GM12878 (cell line): Measurements from ENCODE around the gene PPP1R26. TPM values are rescaled to one million over a fixed set of nuclear protein-coding genes. Genes with fewer than 3 reads are reported as not detected.

Source experiments
- ATAC-seq: fragments of 200-7000 bp; cut with Tn5 transposase; 3 replicates; pipeline ENCODE4 v1.9.1; 2020; ENCODE audit warnings: mild to moderate bottlenecking, moderate library complexity
- BruUV-seq: library from RNA; stranded (reverse); fragments of 400-500 nt; replicated peaks from 2 replicates; lab custom pipeline; 2021; lab: Mats Ljungman, UMichigan
- CTCF ChIA-PET: fragments of 300-600 bp; sonication (Branson Sonifier 250); formaldehyde crosslinking; extraction: SDS; loops from one replicate; lab custom pipeline; 2021; ENCODE audit warnings: inconsistent platforms; lab: Yijun Ruan, JAX
- POLR2A ChIA-PET: fragments of 350-600 bp; formaldehyde crosslinking; extraction: SDS; loops from one replicate; lab custom pipeline; 2021; ENCODE audit warnings: inconsistent platforms; lab: Charles Lee
- RAD21 ChIA-PET: fragments of 300-600 bp; sonication (Branson Sonifier 250); formaldehyde crosslinking; loops from one replicate; lab custom pipeline; 2023; ENCODE audit warnings: antibody characterized with exemption; ENCODE audit not compliant: unreplicated experiment; lab: Charles Lee
- SMC1A ChIA-PET: fragments of 300-600 bp; sonication (Branson Sonifier 250); formaldehyde crosslinking; loops from one replicate; lab custom pipeline; 2023; ENCODE audit not compliant: unreplicated experiment, uncharacterized antibody; lab: Charles Lee
- DNase-seq: peaks from one replicate; pipeline ENCODE4 v3.0.0-alpha.2; 2011; ENCODE audit warnings: low read depth, low spot score
- FAIRE-seq: peaks from 3 replicates; lab custom pipeline; 2011; peaks lifted over from hg19 to GRCh38; lab: Jason Lieb, UNC
- H2AFZ ChIP-seq: 2 replicates; pipeline ENCODE4 v1.6.0; 2011; ENCODE audit warnings: low read depth, low read length, control low read depth; ENCODE audit not compliant: control insufficient read depth
- H3K27ac ChIP-seq: 2 replicates; pipeline ENCODE4 v1.5.1; 2011; ENCODE audit warnings: control low read depth; ENCODE audit not compliant: control insufficient read depth, insufficient read depth
- H3K27me3 ChIP-seq, 2 experiments: replicated peaks in 1 of 2; 2 replicates each; pipeline versions ENCODE4 v1.6.0 to v1.6.1; 2011; ENCODE audit warnings: low read length in 1 of 2; ENCODE audit not compliant: control insufficient read depth in 2 of 2, insufficient read depth in 2 of 2
- H3K36me3 ChIP-seq, 2 experiments: 2 replicates each; pipeline ENCODE4 v1.5.1; 2011; ENCODE audit warnings: low read length in 1 of 2; ENCODE audit not compliant: control insufficient read depth in 2 of 2, insufficient read depth in 2 of 2
- H3K4me1 ChIP-seq: 2 replicates; pipeline ENCODE4 v1.6.1; 2011; ENCODE audit warnings: mild to moderate bottlenecking, low read length, moderate library complexity, mixed read lengths; ENCODE audit not compliant: control insufficient read depth, insufficient read depth
- H3K4me2 ChIP-seq: 2 replicates; pipeline ENCODE4 v1.6.0; 2011; ENCODE audit warnings: control low read depth; ENCODE audit not compliant: control insufficient read depth, insufficient read depth
- H3K4me3 ChIP-seq: fragments of 200-600 bp; sonication (generic); 2 replicates; pipeline ENCODE4 v1.5.1; 2016
- H3K79me2 ChIP-seq: 2 replicates; pipeline ENCODE4 v1.6.0; 2011; ENCODE audit warnings: low read length; ENCODE audit not compliant: control insufficient read depth, insufficient read depth
- H3K9ac ChIP-seq: 2 replicates; pipeline ENCODE4 v1.8.0; 2011; ENCODE audit warnings: low read length, control low read depth, mixed read lengths; ENCODE audit not compliant: control insufficient read depth, insufficient read depth
- H3K9me3 ChIP-seq: replicated peaks from 3 replicates; pipeline ENCODE4 v1.5.1; 2011; ENCODE audit warnings: mild to moderate bottlenecking, low read length; ENCODE audit not compliant: control insufficient read depth, insufficient read depth
- H4K20me1 ChIP-seq: 2 replicates; pipeline ENCODE4 v1.6.0; 2011; ENCODE audit not compliant: control insufficient read depth, insufficient read depth
- CREM ChIP-seq: IDR thresholded peaks from 2 replicates; pipeline ENCODE4 v1.6.1; 2014; ENCODE audit warnings: antibody characterized with exemption, low read depth
- MTA3 ChIP-seq: IDR thresholded peaks from 2 replicates; pipeline ENCODE4 v1.6.1; 2012; ENCODE audit warnings: low read length, inconsistent platforms, borderline replicate concordance
- PRDM15 ChIP-seq: fragments of 450-650 bp; formaldehyde crosslinking; IDR thresholded peaks from 2 replicates; pipeline ENCODE4 v1.4.0; 2020; ENCODE audit warnings: mild to moderate bottlenecking, moderate library complexity
- TAF1 ChIP-seq: IDR thresholded peaks from 2 replicates; pipeline ENCODE4 v1.6.1; 2011; ENCODE audit warnings: mild to moderate bottlenecking, low read depth, low read length, borderline replicate concordance
- TCF3 ChIP-seq: IDR thresholded peaks from 2 replicates; pipeline ENCODE4 v1.6.1; 2012; ENCODE audit warnings: low read depth, mild to moderate bottlenecking, low read length, borderline replicate concordance; ENCODE audit not compliant: insufficient read depth
- USF1 ChIP-seq: IDR thresholded peaks from 2 replicates; pipeline ENCODE4 v1.6.1; 2011; ENCODE audit warnings: borderline replicate concordance, low read depth, mild to moderate bottlenecking, moderate library complexity, mixed read lengths, low read length; ENCODE audit not compliant: insufficient read depth; ENCODE audit errors: extremely low read length
- WGBS: methylation state at CpG from one replicate; pipeline ENCODE4 v1.1.6; 2016; ENCODE audit warnings: low lambda C conversion rate; ENCODE audit not compliant: insufficient replicate concordance, insufficient coverage; ENCODE audit errors: missing lambda C conversion rate; 5-methylcytosine and 5-hydroxymethylcytosine counted together
- in situ Hi-C: fragments of 300-500 bp; cut with MboI; formaldehyde crosslinking; loops from 9 replicates; pipeline ENCODE4 v1.14.3; 2018; ENCODE audit warnings: mixed read lengths
- intact Hi-C: fragments of 100-400 bp; cut with micrococcal nuclease; formaldehyde crosslinking; loops from one replicate; pipeline ENCODE4 v1.14.2; 2022; ENCODE audit not compliant: unreplicated experiment
- polyA plus RNA-seq, 11 experiments: library from polyadenylated mRNA; depleted of rRNA in 4 of 11; unstranded in 6 of 11; stranded (reverse) in 5 of 11; fragments of >200 nt; fragmentation: Nextera tagmentation in 4 of 11; fragmentation: Illumina TruSeq in 1 of 11; extraction: Ambion mirVana in 4 of 11; extraction: Trizol in 1 of 11; gene quantifications; 1 replicate in 1 of 11; 2 replicates in 10 of 11; pipeline versions ENCODE4 v1.2.1 to v1.2.3, GENCODE V29; 2011 to 2016; ENCODE audit warnings: inconsistent platforms in 2 of 11, missing spikeins in 2 of 11, low read depth in 1 of 11
- total RNA-seq, 4 experiments: library from RNA; depleted of rRNA in 3 of 4; stranded (reverse); fragments of >200 nt in 3 of 4; fragmentation: Illumina TruSeq in 1 of 4; extraction: Trizol in 1 of 4; gene quantifications; 2 replicates each; pipeline versions ENCODE4 v1.2.1 to v1.2.3, GENCODE V29; 2013 to 2021
- TF ChIP-seq, protein P1 (sequence below): IDR thresholded peaks from 2 replicates; pipeline ENCODE4 v1.6.1; 2011; ENCODE audit warnings: low read depth, low read length, improper control_type of control experiment, borderline replicate concordance
- TF ChIP-seq, protein P2 (sequence below): fragments of 450-650 bp; IDR thresholded peaks from 2 replicates; pipeline ENCODE4 v1.6.1; 2017; ENCODE audit warnings: mild to moderate bottlenecking, moderate library complexity
- TF ChIP-seq, protein P3 (sequence below): IDR thresholded peaks from 2 replicates; pipeline ENCODE4 v1.6.1; 2011; ENCODE audit warnings: borderline replicate concordance, low read depth, mild to moderate bottlenecking, moderate library complexity, low read length; ENCODE audit not compliant: insufficient read depth, poor library complexity, severe bottlenecking

Gene PPP1R26
- total and polyA plus RNA-seq, 10 of the 15 experiments (the other 5 are each of a cell fraction or from before 2014, with no cell fraction given) = 0.02 to 1.9 (median 0.18) TPM

DNA sequence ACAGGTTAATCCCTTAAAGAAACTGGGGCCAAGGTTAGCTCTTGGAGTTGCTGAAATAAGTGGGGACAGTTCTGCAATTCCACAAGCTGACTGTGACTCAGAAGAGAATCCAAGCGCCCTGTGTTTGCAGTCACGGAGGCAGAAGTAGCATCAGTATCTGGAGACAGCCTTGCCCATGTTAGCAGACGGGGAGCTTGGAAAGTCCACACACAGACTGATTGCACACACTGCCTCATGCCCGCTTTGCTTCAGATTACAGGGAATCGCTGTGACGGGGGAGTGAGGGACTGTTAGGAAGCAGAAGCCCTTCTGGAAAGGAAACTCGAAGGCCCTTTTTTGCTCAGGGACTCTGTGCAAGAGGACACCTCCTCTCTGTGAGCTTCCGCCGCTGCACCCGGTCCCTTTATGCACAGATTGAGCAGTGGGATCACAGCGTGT lies 30.9 kb upstream of the PPP1R26 start:
- H3K36me3 ChIP-seq = no peaks in the 10 kb centered on the region
- DNase-seq = no peak
- no peak overlapping the region for H3K27ac ChIP-seq
- no peaks in the 10 kb centered on the region for H3K27me3 ChIP-seq
- H4K20me1 ChIP-seq = no peaks in the 10 kb centered on the region
- ChIA-PET CTCF (no interaction called here), POLR2A (no interaction called here), RAD21 (no interaction called here), SMC1A (no interaction called here)
- no peak for FAIRE-seq
- no peak overlapping the region for H3K4me3 ChIP-seq
- H2AFZ ChIP-seq = no peak overlapping the region
- no peaks in the 10 kb centered on the region for H3K9me3 ChIP-seq
- in situ Hi-C loops = no loop called here
- no peak overlapping the region for H3K9ac ChIP-seq
- TF ChIP-seq, protein P1, sequence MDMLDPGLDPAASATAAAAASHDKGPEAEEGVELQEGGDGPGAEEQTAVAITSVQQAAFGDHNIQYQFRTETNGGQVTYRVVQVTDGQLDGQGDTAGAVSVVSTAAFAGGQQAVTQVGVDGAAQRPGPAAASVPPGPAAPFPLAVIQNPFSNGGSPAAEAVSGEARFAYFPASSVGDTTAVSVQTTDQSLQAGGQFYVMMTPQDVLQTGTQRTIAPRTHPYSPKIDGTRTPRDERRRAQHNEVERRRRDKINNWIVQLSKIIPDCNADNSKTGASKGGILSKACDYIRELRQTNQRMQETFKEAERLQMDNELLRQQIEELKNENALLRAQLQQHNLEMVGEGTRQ = no peak
- no peak for TF ChIP-seq PRDM15 (CRISPR knock-in tag)
- TF ChIP-seq CREM = no peak
- TF ChIP-seq TAF1 = no peak
- TF ChIP-seq MTA3 = no peak
- no peak for TF ChIP-seq USF1
- TF ChIP-seq, protein P2, sequence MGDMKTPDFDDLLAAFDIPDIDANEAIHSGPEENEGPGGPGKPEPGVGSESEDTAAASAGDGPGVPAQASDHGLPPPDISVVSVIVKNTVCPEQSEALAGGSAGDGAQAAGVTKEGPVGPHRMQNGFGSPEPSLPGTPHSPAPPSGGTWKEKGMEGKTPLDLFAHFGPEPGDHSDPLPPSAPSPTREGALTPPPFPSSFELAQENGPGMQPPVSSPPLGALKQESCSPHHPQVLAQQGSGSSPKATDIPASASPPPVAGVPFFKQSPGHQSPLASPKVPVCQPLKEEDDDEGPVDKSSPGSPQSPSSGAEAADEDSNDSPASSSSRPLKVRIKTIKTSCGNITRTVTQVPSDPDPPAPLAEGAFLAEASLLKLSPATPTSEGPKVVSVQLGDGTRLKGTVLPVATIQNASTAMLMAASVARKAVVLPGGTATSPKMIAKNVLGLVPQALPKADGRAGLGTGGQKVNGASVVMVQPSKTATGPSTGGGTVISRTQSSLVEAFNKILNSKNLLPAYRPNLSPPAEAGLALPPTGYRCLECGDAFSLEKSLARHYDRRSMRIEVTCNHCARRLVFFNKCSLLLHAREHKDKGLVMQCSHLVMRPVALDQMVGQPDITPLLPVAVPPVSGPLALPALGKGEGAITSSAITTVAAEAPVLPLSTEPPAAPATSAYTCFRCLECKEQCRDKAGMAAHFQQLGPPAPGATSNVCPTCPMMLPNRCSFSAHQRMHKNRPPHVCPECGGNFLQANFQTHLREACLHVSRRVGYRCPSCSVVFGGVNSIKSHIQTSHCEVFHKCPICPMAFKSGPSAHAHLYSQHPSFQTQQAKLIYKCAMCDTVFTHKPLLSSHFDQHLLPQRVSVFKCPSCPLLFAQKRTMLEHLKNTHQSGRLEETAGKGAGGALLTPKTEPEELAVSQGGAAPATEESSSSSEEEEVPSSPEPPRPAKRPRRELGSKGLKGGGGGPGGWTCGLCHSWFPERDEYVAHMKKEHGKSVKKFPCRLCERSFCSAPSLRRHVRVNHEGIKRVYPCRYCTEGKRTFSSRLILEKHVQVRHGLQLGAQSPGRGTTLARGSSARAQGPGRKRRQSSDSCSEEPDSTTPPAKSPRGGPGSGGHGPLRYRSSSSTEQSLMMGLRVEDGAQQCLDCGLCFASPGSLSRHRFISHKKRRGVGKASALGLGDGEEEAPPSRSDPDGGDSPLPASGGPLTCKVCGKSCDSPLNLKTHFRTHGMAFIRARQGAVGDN = no peak
- TF ChIP-seq, protein P3, sequence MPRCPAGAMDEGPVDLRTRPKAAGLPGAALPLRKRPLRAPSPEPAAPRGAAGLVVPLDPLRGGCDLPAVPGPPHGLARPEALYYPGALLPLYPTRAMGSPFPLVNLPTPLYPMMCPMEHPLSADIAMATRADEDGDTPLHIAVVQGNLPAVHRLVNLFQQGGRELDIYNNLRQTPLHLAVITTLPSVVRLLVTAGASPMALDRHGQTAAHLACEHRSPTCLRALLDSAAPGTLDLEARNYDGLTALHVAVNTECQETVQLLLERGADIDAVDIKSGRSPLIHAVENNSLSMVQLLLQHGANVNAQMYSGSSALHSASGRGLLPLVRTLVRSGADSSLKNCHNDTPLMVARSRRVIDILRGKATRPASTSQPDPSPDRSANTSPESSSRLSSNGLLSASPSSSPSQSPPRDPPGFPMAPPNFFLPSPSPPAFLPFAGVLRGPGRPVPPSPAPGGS = peak; percentile 93
- 0 out of 2 replicates have a peak, but pooled peaks have one; percentile 21 for TF ChIP-seq TCF3
- no TSS peak for BruUV-seq
- intact Hi-C loops = no loop called here
- H3K4me2 ChIP-seq = no peak overlapping the region
- no peaks in the 10 kb centered on the region for H3K4me1 ChIP-seq
- no peak for ATAC-seq
- H3K79me2 ChIP-seq = no peaks in the 10 kb centered on the region
- 46% methylated on average over 11 of the region's 11 CpGs for WGBS
